Lower leg skin (tissue), 4 donors: ENCODE results near the gene DGKI. TPM values are rescaled to one million over a fixed set of nuclear protein-coding genes. Genes with fewer than 3 reads are reported as not detected.

ENCODE experiments used
- DNase-seq, 2 donors: peaks; one replicate each; pipeline ENCODE4 v3.0.0-alpha.2; 2019; ENCODE audit warnings: low spot score in 2 of 2
- H3K4me3 ChIP-seq: fragments of 200-600 bp; sonication (generic); 2 replicates; pipeline ENCODE4 v1.5.1; 2017; ENCODE audit warnings: mild to moderate bottlenecking, low read depth; ENCODE audit not compliant: poor library complexity, severe bottlenecking
- CTCF ChIP-seq, 3 donors: fragments of 450-650 bp; IDR thresholded peaks; one replicate each; pipeline ENCODE4 v1.5.1; 2016; ENCODE audit warnings: antibody characterized with exemption in 3 of 3, mild to moderate bottlenecking in 3 of 3, moderate library complexity in 2 of 3
- POLR2A ChIP-seq, 2 donors: fragments of 450-650 bp; IDR thresholded peaks; one replicate each; pipeline ENCODE4 v1.6.1; 2016 to 2017; ENCODE audit warnings: antibody characterized with exemption in 2 of 2, mild to moderate bottlenecking in 1 of 2, moderate library complexity in 1 of 2
- WGBS, 2 donors: methylation state at CpG; one replicate each; pipeline ENCODE4 v1.1.5; 2018; 5-methylcytosine and 5-hydroxymethylcytosine counted together
- intact Hi-C: fragments of 100-400 bp; cut with DNase I; formaldehyde crosslinking; loops from one replicate; pipeline ENCODE4 v1.15.0; 2023; ENCODE audit warnings: low total_unique reads
- total RNA-seq, 4 donors: library from RNA; depleted of rRNA; stranded (reverse); fragments of >200 nt; gene quantifications; one replicate each; pipeline ENCODE4 v1.1.0, GENCODE V29; 2016

Gene DGKI
- total RNA-seq, 4 donors from 2014 or later = 0.34 to 2.1 (median 1.3) TPM

DNA sequence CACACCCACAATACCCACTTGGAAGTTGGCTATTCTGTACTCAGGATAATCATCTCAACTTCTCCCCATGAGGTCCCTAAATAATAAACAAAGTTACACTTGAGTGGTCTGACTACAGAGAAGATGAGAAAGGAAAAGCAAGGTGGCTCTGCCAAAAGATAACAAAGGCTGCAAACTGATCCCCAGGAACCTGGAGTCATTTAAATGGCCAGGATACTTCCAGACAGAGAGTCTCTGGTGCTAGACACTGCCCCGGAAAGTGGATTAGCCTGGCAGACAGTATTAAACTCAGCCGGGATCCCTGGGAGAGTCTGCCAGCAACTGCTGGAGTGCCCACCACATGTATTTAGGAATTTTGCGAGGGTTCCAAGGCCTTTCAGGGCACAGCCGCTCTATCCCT lies 93.7 kb downstream of the DGKI start:
- H3K4me3 ChIP-seq = no peak overlapping the region
- no peak for TF ChIP-seq POLR2A (IDR thresholded peaks at IDR 0.05)
- no peak for TF ChIP-seq CTCF (IDR thresholded peaks at IDR 0.05)
- intact Hi-C loops = no loop called here
- WGBS, 2 donors = 57 to 60% methylated on average over 4 of the region's 4 CpGs
- DNase-seq = no peak

DNA sequence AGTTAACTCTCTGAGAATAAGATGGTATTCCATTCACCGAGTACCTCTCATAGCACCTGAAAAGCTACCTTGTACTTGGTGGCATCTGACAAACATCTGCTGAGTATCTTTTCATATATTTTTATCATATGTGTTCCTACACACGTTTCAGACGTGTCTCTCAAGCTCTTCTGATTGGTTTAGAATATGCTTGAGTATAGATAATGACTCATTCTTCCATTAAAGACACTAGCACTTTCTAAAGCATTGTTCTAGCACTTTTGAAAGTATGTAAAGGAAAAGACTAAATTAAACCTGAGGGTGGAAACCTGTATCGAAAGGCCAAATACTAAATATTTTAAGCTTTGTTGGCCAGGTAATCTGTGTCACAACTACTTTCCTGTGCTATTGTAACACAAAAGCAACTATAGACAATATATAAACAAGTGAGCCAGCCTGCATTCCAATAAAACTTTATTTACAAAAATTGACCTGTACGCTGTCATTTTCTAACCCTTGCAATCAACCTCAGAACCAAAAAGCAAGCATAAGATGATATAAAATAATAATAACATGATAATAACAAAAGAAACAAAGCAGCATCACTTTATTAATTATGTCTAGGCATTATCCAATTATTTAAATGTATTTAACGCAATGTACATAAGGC lies 95.3 kb downstream of the DGKI start:
- TF ChIP-seq CTCF (IDR thresholded peaks at IDR 0.05) (no peak), POLR2A (IDR thresholded peaks at IDR 0.05) (no peak)
- 85 to 88% methylated on average over 6 of the region's 6 CpGs for WGBS, 2 donors
- no peak overlapping the region for H3K4me3 ChIP-seq
- DNase-seq = no peak
- intact Hi-C loops = no loop called here

DNA sequence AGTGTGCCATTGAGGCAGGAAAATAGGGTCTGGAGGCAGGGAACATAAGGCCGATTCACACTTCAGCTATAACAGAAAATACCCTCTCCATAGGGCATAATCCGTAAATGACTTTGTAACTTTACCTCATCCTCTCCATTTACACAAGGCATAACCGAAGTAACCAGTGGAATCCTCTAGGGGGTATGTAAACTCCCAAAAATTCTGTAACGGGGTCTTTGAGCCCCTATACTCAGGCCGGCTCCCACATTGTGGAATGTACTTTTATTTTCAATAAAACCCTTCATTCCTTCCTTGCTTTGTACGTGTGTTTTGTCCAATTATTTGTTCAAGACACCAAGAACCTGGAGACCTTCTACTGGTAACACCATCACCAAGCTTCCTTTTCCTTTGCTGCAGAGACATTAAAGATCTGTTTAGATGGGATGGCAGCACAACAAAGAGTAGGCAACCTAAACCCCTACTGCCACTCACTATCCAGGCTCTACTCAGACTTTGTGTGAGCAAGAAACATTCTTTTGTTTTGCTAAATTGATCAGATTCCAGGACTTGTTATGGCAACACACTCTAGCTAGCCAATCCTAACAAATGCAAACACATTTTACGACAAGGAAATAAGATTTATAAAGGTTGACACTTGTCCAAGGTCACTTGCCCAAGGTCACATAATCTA lies 99.3 kb downstream of the DGKI start:
- no peak for TF ChIP-seq CTCF (IDR thresholded peaks at IDR 0.05)
- no peak for TF ChIP-seq POLR2A (IDR thresholded peaks at IDR 0.05)

DNA sequence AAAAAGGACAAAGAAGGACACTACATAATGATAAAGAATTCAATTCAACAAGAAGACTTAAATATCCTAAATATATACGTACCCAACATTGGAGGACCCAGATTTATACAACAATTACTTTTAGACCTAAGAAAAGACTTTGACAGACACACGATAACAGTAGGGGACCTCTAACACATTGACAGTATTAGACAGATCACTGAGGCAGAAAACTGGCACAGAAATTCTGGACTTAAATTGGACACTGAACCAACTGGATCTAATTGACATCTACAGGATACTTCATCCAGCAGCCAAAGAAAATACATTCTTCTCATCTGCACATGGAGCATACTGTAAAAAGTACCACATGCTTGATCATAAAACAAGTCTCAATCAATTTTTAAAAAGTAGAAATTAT lies 103.8 kb downstream of the DGKI start:
- no peak for DNase-seq
- WGBS, 2 donors = 93 to 100% methylated on average over 2 of the region's 2 CpGs
- intact Hi-C loops = no loop called here
- H3K4me3 ChIP-seq = no peak overlapping the region
- TF ChIP-seq CTCF (IDR thresholded peaks at IDR 0.05) (no peak), POLR2A (IDR thresholded peaks at IDR 0.05) (no peak)

More for the DNA sequence above, 99.3 kb downstream of the DGKI start:
- H3K4me3 ChIP-seq = no peak overlapping the region
- intact Hi-C loops = no loop called here
- no peak for DNase-seq
- WGBS, 2 donors = 70% methylated on average over 7 of the region's 7 CpGs

DNA sequence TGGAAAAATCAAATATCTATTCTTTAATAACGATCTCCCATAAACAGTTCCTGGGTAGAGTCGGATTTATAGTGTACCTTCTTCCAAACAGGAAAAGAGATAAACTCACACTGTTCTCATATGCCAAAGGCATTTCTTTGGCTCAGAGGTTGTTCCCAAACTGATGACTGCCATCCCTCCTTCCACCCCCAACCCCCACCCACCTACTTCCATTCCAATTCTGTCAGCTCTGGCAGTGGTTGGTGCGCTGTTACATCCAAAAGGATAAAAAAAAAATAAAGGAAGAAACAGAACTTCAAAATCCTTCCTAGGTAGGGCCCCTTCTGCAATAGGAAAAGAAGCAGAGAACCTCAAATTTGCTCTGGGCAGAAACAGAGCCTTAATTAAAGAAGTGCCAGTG lies 104.7 kb downstream of the DGKI start:
- WGBS, 2 donors = 81 to 85% methylated on average over 3 of the region's 3 CpGs
- DNase-seq = no peak
- TF ChIP-seq POLR2A (IDR thresholded peaks at IDR 0.05) (no peak), CTCF (IDR thresholded peaks at IDR 0.05) (no peak)

More for the DNA sequence above, 104.7 kb downstream of the DGKI start:
- no peak overlapping the region for H3K4me3 ChIP-seq
- intact Hi-C loops = no loop called here
